H9 (cell line): ENCODE results near the gene BAIAP2. TPM values are rescaled to one million over a fixed set of nuclear protein-coding genes. Genes with fewer than 3 reads are reported as not detected.
A peak's percentile ranks its signal among the peaks of the same experiment; 100 is the strongest.

ENCODE experiments used
- DNase-seq: peaks from one replicate; pipeline ENCODE4 v3.0.0-alpha.2; 2017
- H2AFZ ChIP-seq: one replicate; pipeline ENCODE4 v1.6.1; 2013; ENCODE audit warnings: mild to moderate bottlenecking, low read length, control low read depth, moderate library complexity
- H2AK5ac ChIP-seq: 2 replicates; pipeline ENCODE4 v1.6.1; 2013; ENCODE audit warnings: low read length, control low read depth, mixed read lengths; ENCODE audit not compliant: insufficient read length
- H2BK120ac ChIP-seq: one replicate; pipeline ENCODE4 v1.6.1; 2013; ENCODE audit warnings: low read depth, mild to moderate bottlenecking, low read length, control low read depth, inconsistent platforms; ENCODE audit not compliant: poor library complexity, severe bottlenecking
- H2BK12ac ChIP-seq: 2 replicates; pipeline ENCODE4 v1.6.1; 2013; ENCODE audit warnings: low read length, control low read depth, mixed read lengths, low read depth; ENCODE audit not compliant: insufficient read length
- H2BK15ac ChIP-seq: 2 replicates; pipeline ENCODE4 v1.6.1; 2013; ENCODE audit warnings: low read depth, low read length, control low read depth
- H2BK20ac ChIP-seq: one replicate; pipeline ENCODE4 v1.6.1; 2013; ENCODE audit warnings: low read depth, mild to moderate bottlenecking, low read length, control low read depth, inconsistent platforms; ENCODE audit not compliant: poor library complexity, severe bottlenecking
- H2BK5ac ChIP-seq: 2 replicates; pipeline ENCODE4 v1.6.1; 2013; ENCODE audit warnings: low read length, control low read depth, mixed read lengths; ENCODE audit not compliant: insufficient read length
- H3K14ac ChIP-seq: 2 replicates; pipeline ENCODE4 v1.6.1; 2013; ENCODE audit warnings: low read length, control low read depth; ENCODE audit not compliant: insufficient read depth
- H3K18ac ChIP-seq: 2 replicates; pipeline ENCODE4 v1.6.1; 2013; ENCODE audit warnings: low read depth, mild to moderate bottlenecking, mixed read lengths, low read length, control low read depth; ENCODE audit not compliant: insufficient read length
- H3K23ac ChIP-seq: 2 replicates; pipeline ENCODE4 v1.6.1; 2013; ENCODE audit warnings: low read length, control low read depth, mixed read lengths, low read depth; ENCODE audit not compliant: insufficient read length
- H3K23me2 ChIP-seq: 2 replicates; pipeline ENCODE4 v1.6.1; 2013; ENCODE audit warnings: low read depth, mild to moderate bottlenecking, mixed read lengths, low read length, control low read depth; ENCODE audit not compliant: insufficient read length, poor library complexity, severe bottlenecking
- H3K27ac ChIP-seq: 2 replicates; pipeline ENCODE4 v1.5.1; 2013; ENCODE audit warnings: low read length, control low read depth, mixed read lengths, low read depth; ENCODE audit not compliant: insufficient read length
- H3K27me3 ChIP-seq: 2 replicates; pipeline ENCODE4 v1.6.1; 2013; ENCODE audit warnings: low read length, control low read depth, inconsistent platforms; ENCODE audit not compliant: insufficient read depth
- H3K4ac ChIP-seq: 2 replicates; pipeline ENCODE4 v1.6.1; 2013; ENCODE audit warnings: low read depth, mild to moderate bottlenecking, control low read depth, inconsistent platforms, low read length, moderate library complexity
- H3K4me1 ChIP-seq: 2 replicates; pipeline ENCODE4 v1.6.1; 2013; ENCODE audit warnings: low read length, control low read depth, inconsistent platforms; ENCODE audit not compliant: insufficient read depth
- H3K4me2 ChIP-seq: 2 replicates; pipeline ENCODE4 v1.6.1; 2013; ENCODE audit warnings: low read length, control low read depth, mixed read lengths; ENCODE audit not compliant: insufficient read length, insufficient read depth
- H3K56ac ChIP-seq: 2 replicates; pipeline ENCODE4 v1.6.1; 2013; ENCODE audit warnings: low read depth, mild to moderate bottlenecking, mixed read lengths, low read length, control low read depth; ENCODE audit not compliant: insufficient read length
- H3K79me1 ChIP-seq: 2 replicates; pipeline ENCODE4 v1.6.1; 2013; ENCODE audit warnings: low read depth, mild to moderate bottlenecking, moderate library complexity, low read length, control low read depth, inconsistent platforms; ENCODE audit not compliant: insufficient read depth, poor library complexity, severe bottlenecking
- H3K79me2 ChIP-seq: 2 replicates; pipeline ENCODE4 v1.6.1; 2013; ENCODE audit warnings: low read length, control low read depth, inconsistent platforms; ENCODE audit not compliant: insufficient read depth
- H3K9ac ChIP-seq: 2 replicates; pipeline ENCODE4 v1.6.1; 2013; ENCODE audit warnings: low read length, control low read depth, mixed read lengths; ENCODE audit not compliant: insufficient read length; ENCODE audit errors: extremely low read depth
- H3K9me3 ChIP-seq: one replicate; pipeline ENCODE4 v1.6.1; 2013; ENCODE audit warnings: low read depth, low read length, inconsistent platforms; ENCODE audit not compliant: control insufficient read depth
- H3T11ph ChIP-seq: one replicate; pipeline ENCODE4 v1.6.1; 2013; ENCODE audit warnings: mild to moderate bottlenecking, low read length, control low read depth, inconsistent platforms
- H4K20me1 ChIP-seq: one replicate; pipeline ENCODE4 v1.6.1; 2013; ENCODE audit not compliant: control insufficient read depth, insufficient read length, insufficient read depth
- H4K5ac ChIP-seq: 2 replicates; pipeline ENCODE4 v1.6.1; 2013; ENCODE audit warnings: low read depth, mild to moderate bottlenecking, mixed read lengths, low read length, control low read depth; ENCODE audit not compliant: insufficient read length
- H4K8ac ChIP-seq: replicated peaks from 2 replicates; pipeline ENCODE4 v1.6.1; 2013; ENCODE audit warnings: low read length, control low read depth, mixed read lengths, low read depth; ENCODE audit not compliant: insufficient read length
- H4K91ac ChIP-seq: 2 replicates; pipeline ENCODE4 v1.6.1; 2013; ENCODE audit warnings: low read depth, mild to moderate bottlenecking, moderate library complexity, mixed read lengths, low read length, control low read depth; ENCODE audit not compliant: insufficient read length
- H3K27ac Mint-ChIP-seq, 3 experiments: 2 replicates in 2 of 3; 3 replicates in 1 of 3; pipeline ENCODE4 v1.8.0; 2020 to 2021; ENCODE audit warnings: mixed read lengths in 3 of 3, mild to moderate bottlenecking in 1 of 3, moderate library complexity in 1 of 3
- H3K27me3 Mint-ChIP-seq: 2 replicates; pipeline ENCODE4 v1.8.0; 2021; ENCODE audit warnings: low read depth, mild to moderate bottlenecking, moderate library complexity, mixed read lengths
- H3K36me3 Mint-ChIP-seq, 3 experiments: 2 replicates in 2 of 3; 3 replicates in 1 of 3; pipeline ENCODE4 v1.8.0; 2020 to 2021; ENCODE audit warnings: low read depth in 3 of 3, mixed read lengths in 3 of 3; ENCODE audit not compliant: insufficient read depth in 1 of 3
- H3K4me1 Mint-ChIP-seq, 2 experiments: 2 replicates each; pipeline ENCODE4 v1.8.0; 2020; ENCODE audit warnings: mixed read lengths in 2 of 2
- H3K4me3 Mint-ChIP-seq, 2 experiments: 2 replicates in 1 of 2; 3 replicates in 1 of 2; pipeline ENCODE4 v1.8.0; 2020 to 2021; ENCODE audit warnings: mild to moderate bottlenecking in 2 of 2, mixed read lengths in 2 of 2, moderate library complexity in 1 of 2
- H3K9me3 Mint-ChIP-seq, 2 experiments: 2 replicates in 1 of 2; 3 replicates in 1 of 2; pipeline ENCODE4 v1.8.0; 2020; ENCODE audit warnings: mild to moderate bottlenecking in 2 of 2, mixed read lengths in 2 of 2, moderate library complexity in 1 of 2
- CTCF ChIP-seq: fragments of 200-600 bp; sonication (generic); conservative IDR thresholded peaks from 3 replicates; pipeline ENCODE4 v1.8.0; 2021; ENCODE audit warnings: antibody characterized with exemption, mild to moderate bottlenecking
- WGBS: extraction: QIAGEN DNeasy Blood & Tissue Kit; methylation state at CpG from one replicate; pipeline ENCODE4 v1.1.7; 2013; ENCODE audit warnings: missing lambda C conversion rate, low lambda C conversion rate, mixed read lengths; ENCODE audit not compliant: insufficient read length; ENCODE audit errors: extremely low coverage; 5-methylcytosine and 5-hydroxymethylcytosine counted together
- total RNA-seq: library from RNA; stranded (reverse); gene quantifications from 2 replicates; pipeline ENCODE4 v1.2.1, GENCODE V29; 2021

BAIAP2 gene
- total RNA-seq, 1 experiment from 2014 or later: 27.8 TPM

GRCh38 chr17:81071761-81072741, 37.1 kb downstream of the BAIAP2 start:
- Histone ChIP-seq H2AK5ac (no peak overlapping the region), H3K79me2 (no peaks in the 10 kb centered on the region), H2BK120ac (no peak overlapping the region), H2BK12ac (no peak overlapping the region), H3K9ac (no peak overlapping the region), H4K20me1 (peaks cover 5% of the 10 kb centered on the region), H2BK20ac (no peak overlapping the region), H3K56ac (no peak overlapping the region), H3K79me1 (no peaks in the 10 kb centered on the region), H2BK5ac (no peak overlapping the region), H3K4me1 (no peaks in the 10 kb centered on the region), H3K23ac (no peak overlapping the region), H3K27ac (no peak overlapping the region), H3K4ac (no peak overlapping the region), H3K14ac (no peak overlapping the region; the same call in 1 of the 2 replicates), H3K27me3 (no peaks in the 10 kb centered on the region), H4K5ac (no peak overlapping the region), H3K18ac (no peak overlapping the region), H2AFZ (no peak overlapping the region), H4K91ac (no peak overlapping the region), H3K4me2 (no peak overlapping the region), H4K8ac (no peak overlapping the region), H3K23me2 (no peaks in the 10 kb centered on the region), H3K9me3 (no peaks in the 10 kb centered on the region), H3T11ph (no peak overlapping the region), H2BK15ac (no peak overlapping the region)
- WGBS: no CpG with 5 or more reads among the region's 39 CpGs
- no peak overlapping the region; a peak in 1 of 5 replicates for H3K4me3 Mint-ChIP-seq
- TF ChIP-seq CTCF: no peak
- H3K9me3 Mint-ChIP-seq: no peaks in the 10 kb centered on the region
- H3K4me1 Mint-ChIP-seq: peaks cover 10 to 22% of the 10 kb centered on the region in 2 experiments
- DNase-seq: no peak
- no peaks in the 10 kb centered on the region for H3K27me3 Mint-ChIP-seq
- H3K27ac Mint-ChIP-seq: peak overlapping the region in 2 of 3 experiments; percentile 53 to 74; a peak in 4 of 7 replicates
- no peaks in the 10 kb centered on the region; a peak in 2 of 7 replicates for H3K36me3 Mint-ChIP-seq
